Measurements from ENCODE around the gene SLC33A1. TPM values are rescaled to one million over a fixed set of nuclear protein-coding genes. Genes with fewer than 3 reads are reported as not detected.

SLC33A1 gene
- total RNA-seq, 1 experiment from 2014 or later: 28.6 TPM

DNA sequence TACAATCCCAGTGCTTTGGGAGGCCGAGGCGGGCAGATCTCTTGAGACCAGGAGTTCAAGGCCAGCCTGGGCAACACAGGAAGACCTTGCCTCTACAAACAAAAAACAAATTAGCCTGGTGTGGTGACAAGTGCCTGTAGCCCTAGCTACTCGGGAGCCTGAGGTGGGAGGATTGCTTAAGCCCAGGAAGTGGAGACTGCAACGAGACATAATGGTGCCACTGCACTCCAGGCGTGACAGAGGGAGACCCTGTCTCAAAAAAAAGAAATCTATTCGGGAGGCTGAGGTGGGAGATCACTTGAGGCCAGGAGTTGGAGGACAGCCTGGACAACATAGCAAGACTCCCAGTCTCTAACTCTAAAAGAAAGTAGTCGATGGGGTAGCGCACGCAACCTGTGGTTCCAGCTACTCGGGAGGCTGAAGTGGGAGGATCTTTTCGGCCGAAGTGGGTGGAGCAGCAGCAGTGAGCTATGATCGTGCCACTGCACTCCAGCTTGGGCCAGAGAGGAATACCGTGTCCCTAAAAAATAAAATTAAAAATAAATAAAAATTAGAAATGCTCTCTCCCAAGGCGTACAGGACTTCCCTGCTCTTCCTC is 48.9 kb downstream of the SLC33A1 start:
- ChIA-PET CTCF (interaction anchor here (1.2 to 1.7 kb wide), 3 partner anchors 48 to 103 kb away, joined by 3 to 9 read pairs (median 6); partner anchors contain the start of gene SLC33A1), POLR2A (ENCODE audit: unreplicated experiment) (interaction anchor here (0.6 kb wide), 1 partner anchor 84 kb away, joined by 5 read pairs; no protein-coding TSS in a partner anchor)
- DNase-seq: peak in 1 of 2 experiments; percentile 9
- Histone ChIP-seq H3K27ac (no peak overlapping the region), H3K9me3 (ENCODE audit: insufficient read depth, low read depth) (no peaks in the 10 kb centered on the region), H3K4me2 (peak overlapping the region; percentile 85), H3K4me1 (replicated peaks; ENCODE audit: insufficient read depth) (peaks cover 5% of the 10 kb centered on the region; the same call in 1 of the 2 replicates), H3K79me2 (ENCODE audit: low read depth) (no peaks in the 10 kb centered on the region), H2AFZ (peak overlapping the region; percentile 100), H4K20me1 (ENCODE audit: insufficient read depth) (no peaks in the 10 kb centered on the region), H3K36me3 (ENCODE audit: low read depth) (no peaks in the 10 kb centered on the region), H3K9me2 (ENCODE audit: insufficient read depth) (no peaks in the 10 kb centered on the region), H3K27me3 (ENCODE audit: insufficient read depth, low read depth) (no peaks in the 10 kb centered on the region), H3K4me3 (peak overlapping the region; percentile 91), H3F3A (ENCODE audit: insufficient read depth, low read depth) (peaks cover 9% of the 10 kb centered on the region; the same call in 1 of the 2 replicates)
- BruUV-seq (replicated peaks): TSS peak; percentile 58
- TF ChIP-seq, protein P1, sequence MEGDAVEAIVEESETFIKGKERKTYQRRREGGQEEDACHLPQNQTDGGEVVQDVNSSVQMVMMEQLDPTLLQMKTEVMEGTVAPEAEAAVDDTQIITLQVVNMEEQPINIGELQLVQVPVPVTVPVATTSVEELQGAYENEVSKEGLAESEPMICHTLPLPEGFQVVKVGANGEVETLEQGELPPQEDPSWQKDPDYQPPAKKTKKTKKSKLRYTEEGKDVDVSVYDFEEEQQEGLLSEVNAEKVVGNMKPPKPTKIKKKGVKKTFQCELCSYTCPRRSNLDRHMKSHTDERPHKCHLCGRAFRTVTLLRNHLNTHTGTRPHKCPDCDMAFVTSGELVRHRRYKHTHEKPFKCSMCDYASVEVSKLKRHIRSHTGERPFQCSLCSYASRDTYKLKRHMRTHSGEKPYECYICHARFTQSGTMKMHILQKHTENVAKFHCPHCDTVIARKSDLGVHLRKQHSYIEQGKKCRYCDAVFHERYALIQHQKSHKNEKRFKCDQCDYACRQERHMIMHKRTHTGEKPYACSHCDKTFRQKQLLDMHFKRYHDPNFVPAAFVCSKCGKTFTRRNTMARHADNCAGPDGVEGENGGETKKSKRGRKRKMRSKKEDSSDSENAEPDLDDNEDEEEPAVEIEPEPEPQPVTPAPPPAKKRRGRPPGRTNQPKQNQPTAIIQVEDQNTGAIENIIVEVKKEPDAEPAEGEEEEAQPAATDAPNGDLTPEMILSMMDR (conservative IDR thresholded peaks at IDR 0.05): no peak
- no peak for TF ChIP-seq EZH2 (IDR thresholded peaks at IDR 0.05; ENCODE audit: low read depth)
- intact Hi-C loops (cut with micrococcal nuclease; ENCODE audit: unreplicated experiment): loop anchor here (10.0 kb wide), 1 partner anchor 61 kb away; the partner anchor contains the start of gene PLCH1

DNA sequence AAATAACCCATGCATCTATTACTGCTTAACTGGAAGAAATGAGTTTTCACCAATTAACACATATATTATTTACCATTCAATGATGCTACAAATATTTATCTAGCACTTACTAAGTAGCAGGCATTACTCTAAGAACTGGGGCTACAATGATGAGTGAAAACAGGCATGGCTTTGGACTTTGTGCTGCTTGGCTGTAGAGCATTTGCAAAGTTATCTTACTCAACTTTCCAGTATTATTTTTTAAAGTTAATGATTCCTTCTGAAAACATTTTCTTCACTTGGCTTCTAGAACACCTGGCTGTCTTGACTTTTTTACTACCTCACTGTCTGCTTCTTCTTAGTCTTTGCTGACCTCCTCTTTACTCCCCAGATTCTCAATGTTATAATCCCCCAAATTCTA is 49.9 kb downstream of the SLC33A1 start:
- peaks cover 9% of the 10 kb centered on the region; the same call in 1 of the 2 replicates for H3F3A ChIP-seq (ENCODE audit: insufficient read depth, low read depth)
- no peaks in the 10 kb centered on the region for H3K79me2 ChIP-seq (ENCODE audit: low read depth)
- H3K4me1 ChIP-seq (replicated peaks; ENCODE audit: insufficient read depth): peaks cover 5% of the 10 kb centered on the region; the same call in 1 of the 2 replicates
- no peak overlapping the region for H3K4me2 ChIP-seq
- no TSS peak for BruUV-seq (replicated peaks)
- ChIA-PET POLR2A (ENCODE audit: unreplicated experiment) (no interaction called here), CTCF (no interaction called here)
- no peak overlapping the region for H3K4me3 ChIP-seq
- intact Hi-C loops (cut with micrococcal nuclease; ENCODE audit: unreplicated experiment): loop anchor here (10.0 kb wide), 1 partner anchor 60 kb away; the partner anchor contains the start of gene PLCH1
- DNase-seq: no peak
- no peak for TF ChIP-seq EZH2 (IDR thresholded peaks at IDR 0.05; ENCODE audit: low read depth)
- TF ChIP-seq, protein P1 (conservative IDR thresholded peaks at IDR 0.05): no peak
- no peaks in the 10 kb centered on the region for H3K27me3 ChIP-seq (ENCODE audit: insufficient read depth, low read depth)
- H3K9me2 ChIP-seq (ENCODE audit: insufficient read depth): no peaks in the 10 kb centered on the region
- H3K36me3 ChIP-seq (ENCODE audit: low read depth): no peaks in the 10 kb centered on the region
- no peak overlapping the region for H2AFZ ChIP-seq
- no peak overlapping the region for H3K27ac ChIP-seq
- H4K20me1 ChIP-seq (ENCODE audit: insufficient read depth): no peaks in the 10 kb centered on the region
- no peaks in the 10 kb centered on the region for H3K9me3 ChIP-seq (ENCODE audit: insufficient read depth, low read depth)

DNA sequence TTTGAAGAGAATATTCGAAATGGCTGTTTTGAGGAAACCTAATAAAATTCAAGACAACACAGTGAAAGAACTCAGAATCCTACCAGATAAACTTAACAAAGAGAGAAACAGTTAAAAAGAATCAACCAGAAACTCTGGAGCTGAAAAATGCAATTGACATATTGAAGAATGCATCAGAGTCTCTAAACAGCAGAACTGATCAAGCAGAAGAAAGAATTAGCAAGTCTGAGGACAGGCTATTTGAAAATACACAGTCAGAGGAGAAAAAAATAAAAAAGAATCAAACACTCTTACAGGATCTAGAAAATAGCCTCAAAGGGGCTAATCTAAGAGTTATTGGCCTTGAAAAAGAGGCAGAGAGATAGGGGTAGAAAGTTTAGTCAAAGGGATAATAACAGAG is 61.7 kb downstream of the SLC33A1 start:
- ChIA-PET CTCF (no interaction called here), POLR2A (ENCODE audit: unreplicated experiment) (no interaction called here)
- DNase-seq: no peak
- H3F3A ChIP-seq (ENCODE audit: insufficient read depth, low read depth): peaks cover 4% of the 10 kb centered on the region; the same call in 1 of the 2 replicates
- H4K20me1 ChIP-seq (ENCODE audit: insufficient read depth): no peaks in the 10 kb centered on the region
- no peak overlapping the region for H3K27ac ChIP-seq
- BruUV-seq (replicated peaks): no TSS peak
- no peaks in the 10 kb centered on the region for H3K9me3 ChIP-seq (ENCODE audit: insufficient read depth, low read depth)
- H3K4me3 ChIP-seq: no peak overlapping the region
- H2AFZ ChIP-seq: no peak overlapping the region
- intact Hi-C loops (cut with micrococcal nuclease; ENCODE audit: unreplicated experiment): no loop called here
- TF ChIP-seq, protein P1 (conservative IDR thresholded peaks at IDR 0.05): no peak
- no peak for TF ChIP-seq EZH2 (IDR thresholded peaks at IDR 0.05; ENCODE audit: low read depth)
- H3K27me3 ChIP-seq (ENCODE audit: insufficient read depth, low read depth): no peaks in the 10 kb centered on the region
- H3K4me1 ChIP-seq (replicated peaks; ENCODE audit: insufficient read depth): no peaks in the 10 kb centered on the region
- no peaks in the 10 kb centered on the region for H3K79me2 ChIP-seq (ENCODE audit: low read depth)
- 0 out of 2 replicates have a peak, but pooled peaks cover 5% of the 10 kb centered on the region for H3K36me3 ChIP-seq (ENCODE audit: low read depth)
- 0 out of 2 replicates have a peak, but pooled peaks cover 5% of the 10 kb centered on the region for H3K9me2 ChIP-seq (ENCODE audit: insufficient read depth)
- H3K4me2 ChIP-seq: no peak overlapping the region

Measured in PC-9 (cell line).